GM12864 (cell line): ENCODE data around the gene CLPX.

Experiments
- DNase-seq: peaks from one replicate; pipeline ENCODE4 v3.0.0-alpha.2; 2011; ENCODE audit warnings: low read depth
- H3K4me3 ChIP-seq: 2 replicates; pipeline ENCODE4 v1.5.1; 2011; ENCODE audit warnings: mild to moderate bottlenecking, low read depth, low read length, control low read depth
- TF ChIP-seq, protein P1 (sequence below): IDR thresholded peaks from 2 replicates; pipeline ENCODE4 v1.5.1; 2011; ENCODE audit warnings: low read depth, mild to moderate bottlenecking, moderate library complexity, low read length, control low read depth, inconsistent platforms; ENCODE audit errors: missing control alignments

The CLPX gene

GRCh38 chr15:65222891-65223290, 37.7 kb upstream of the CLPX start:
- H3K4me3 ChIP-seq: no peak overlapping the region
- DNase-seq: no peak
- TF ChIP-seq, protein P1, sequence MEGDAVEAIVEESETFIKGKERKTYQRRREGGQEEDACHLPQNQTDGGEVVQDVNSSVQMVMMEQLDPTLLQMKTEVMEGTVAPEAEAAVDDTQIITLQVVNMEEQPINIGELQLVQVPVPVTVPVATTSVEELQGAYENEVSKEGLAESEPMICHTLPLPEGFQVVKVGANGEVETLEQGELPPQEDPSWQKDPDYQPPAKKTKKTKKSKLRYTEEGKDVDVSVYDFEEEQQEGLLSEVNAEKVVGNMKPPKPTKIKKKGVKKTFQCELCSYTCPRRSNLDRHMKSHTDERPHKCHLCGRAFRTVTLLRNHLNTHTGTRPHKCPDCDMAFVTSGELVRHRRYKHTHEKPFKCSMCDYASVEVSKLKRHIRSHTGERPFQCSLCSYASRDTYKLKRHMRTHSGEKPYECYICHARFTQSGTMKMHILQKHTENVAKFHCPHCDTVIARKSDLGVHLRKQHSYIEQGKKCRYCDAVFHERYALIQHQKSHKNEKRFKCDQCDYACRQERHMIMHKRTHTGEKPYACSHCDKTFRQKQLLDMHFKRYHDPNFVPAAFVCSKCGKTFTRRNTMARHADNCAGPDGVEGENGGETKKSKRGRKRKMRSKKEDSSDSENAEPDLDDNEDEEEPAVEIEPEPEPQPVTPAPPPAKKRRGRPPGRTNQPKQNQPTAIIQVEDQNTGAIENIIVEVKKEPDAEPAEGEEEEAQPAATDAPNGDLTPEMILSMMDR: no peak

DNA sequence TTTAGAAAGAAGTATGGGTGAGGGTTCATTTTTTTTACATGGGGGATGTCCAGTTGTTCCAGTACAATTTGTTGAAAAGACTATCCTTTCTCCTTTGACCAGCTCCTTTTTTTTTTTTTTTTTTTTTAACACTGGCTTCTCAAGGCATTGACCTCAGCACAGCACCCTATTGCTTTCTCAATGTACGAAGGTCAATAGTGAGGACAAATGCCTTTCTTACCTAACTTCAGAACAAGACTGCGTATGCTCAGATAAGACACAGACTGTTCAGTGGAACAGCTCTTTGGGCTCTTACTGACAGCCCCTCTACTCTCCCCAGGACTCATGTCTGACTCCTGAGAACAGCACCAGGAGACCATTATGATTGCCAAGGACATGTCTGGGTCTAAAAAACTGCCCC, 36.6 kb upstream of the CLPX start:
- no peak for DNase-seq
- TF ChIP-seq, protein P1: no peak
- no peak overlapping the region for H3K4me3 ChIP-seq

DNA sequence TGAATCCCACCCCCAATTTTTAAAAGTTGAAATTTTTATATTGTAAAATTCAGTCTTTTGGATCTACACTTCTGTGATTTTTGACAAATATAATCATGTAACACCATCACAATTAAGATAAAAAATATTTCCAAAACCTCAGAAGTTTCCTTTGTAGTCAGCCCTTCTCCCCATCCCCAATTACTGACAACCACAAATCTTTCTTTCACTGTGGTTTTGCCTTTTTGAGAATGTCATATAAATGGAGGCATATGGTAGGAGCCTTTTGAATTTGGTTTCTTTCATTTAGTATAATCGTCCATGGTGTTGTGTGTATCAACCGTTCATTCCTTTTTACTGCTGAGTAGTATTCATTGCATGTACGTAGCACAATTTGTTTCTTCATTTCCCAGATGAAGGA, 34.0 kb upstream of the CLPX start:
- DNase-seq: no peak
- TF ChIP-seq, protein P1: no peak
- no peak overlapping the region for H3K4me3 ChIP-seq

DNA sequence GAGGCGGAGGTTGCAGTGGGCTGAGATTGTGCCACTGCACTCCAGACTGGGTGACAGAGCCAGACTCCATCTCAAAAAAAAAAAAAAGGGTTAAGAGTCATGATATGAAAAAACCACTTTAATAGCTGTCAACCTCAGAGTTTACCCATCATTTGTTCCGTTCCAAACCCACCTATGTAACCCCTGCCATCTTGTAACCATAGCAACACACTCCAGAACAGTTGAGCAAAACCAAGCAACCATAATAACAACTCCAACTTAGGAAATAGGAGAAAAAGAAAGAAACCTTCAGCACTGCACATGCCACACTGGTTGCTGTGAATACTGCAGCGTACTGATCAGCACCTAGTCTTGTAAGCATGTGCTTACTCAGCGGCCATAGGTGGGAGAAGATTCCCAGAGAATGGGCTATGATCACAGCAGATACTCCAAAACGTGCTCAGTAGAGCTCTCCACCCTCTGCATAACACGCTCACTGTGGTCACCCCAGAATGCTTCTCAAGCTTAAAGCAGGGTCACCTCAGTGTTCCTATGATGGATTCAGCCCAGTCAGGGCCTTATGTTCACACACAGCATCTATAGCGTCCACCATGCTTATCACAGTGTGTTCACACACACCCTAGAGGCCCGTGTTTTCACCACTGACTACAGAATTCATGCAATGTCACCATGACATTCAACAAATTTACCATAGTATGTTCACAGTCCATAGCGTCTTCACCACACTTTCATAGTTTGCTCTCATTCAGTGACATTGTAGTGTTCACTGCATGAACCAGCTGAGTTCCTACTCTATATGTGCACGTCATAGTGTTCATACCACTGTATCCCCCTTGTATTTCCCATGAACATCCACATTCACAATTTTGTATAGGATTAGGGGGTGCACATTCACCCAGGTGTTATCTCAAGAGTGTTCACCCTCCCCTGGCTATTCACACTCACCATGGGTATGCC, 32.7 kb upstream of the CLPX start:
- TF ChIP-seq, protein P1: no peak
- DNase-seq: no peak
- no peak overlapping the region for H3K4me3 ChIP-seq

GRCh38 chr15:65215496-65215895, 30.4 kb upstream of the CLPX start:
- H3K4me3 ChIP-seq: no peak overlapping the region
- no peak for DNase-seq
- TF ChIP-seq, protein P1: no peak

DNA sequence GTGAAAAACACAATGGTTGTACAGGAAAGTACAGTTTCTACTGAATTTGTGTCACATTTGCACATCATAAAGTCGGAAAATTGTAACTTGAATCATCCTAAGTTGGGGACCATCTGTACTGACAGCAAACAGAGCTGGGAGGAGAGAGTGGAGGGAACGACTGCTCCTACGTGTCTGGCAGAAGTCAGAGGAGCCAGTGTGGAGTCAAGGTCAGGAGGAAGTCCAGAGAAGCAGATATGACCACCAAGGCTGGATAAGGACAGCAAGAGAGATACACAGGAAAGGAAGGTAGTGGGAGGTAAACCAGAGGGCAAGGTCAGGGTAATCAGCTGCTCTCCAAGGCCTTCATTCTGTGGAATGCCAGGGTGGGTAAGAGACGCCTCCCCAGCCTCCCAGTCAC, 28.9 kb upstream of the CLPX start:
- no peak overlapping the region for H3K4me3 ChIP-seq
- DNase-seq: no peak
- TF ChIP-seq, protein P1: no peak

DNA sequence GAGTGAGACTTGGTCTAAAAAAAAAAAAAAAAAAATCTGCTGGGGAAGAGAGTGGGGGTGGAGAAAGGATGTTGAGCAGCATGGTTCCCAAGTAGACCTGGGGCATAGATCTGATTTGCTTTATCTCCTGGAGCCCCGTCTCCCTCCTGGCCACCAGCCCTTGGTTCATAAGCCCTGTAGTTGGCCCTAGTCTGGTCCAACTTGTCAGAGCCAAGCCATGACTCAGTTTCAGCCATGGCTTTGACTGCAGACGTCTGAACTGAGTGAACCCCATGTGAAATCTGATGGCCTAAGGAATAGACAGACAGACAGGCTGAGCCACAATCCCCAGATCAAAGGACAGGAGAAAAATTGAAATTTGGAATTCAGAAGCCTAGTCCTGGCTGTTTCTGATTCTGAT, 28.1 kb upstream of the CLPX start:
- no peak overlapping the region for H3K4me3 ChIP-seq
- DNase-seq: no peak
- TF ChIP-seq, protein P1: no peak
